Heart left ventricle (tissue), 13 donors: ENCODE data around the gene SERINC2.
"Not testable (repeated sequence)": the region's sequence is repeated elsewhere in the genome, so short reads cannot be mapped to it uniquely, and the experiment has no call there.

Experiments
- CTCF ChIP-seq, 12 donors: fragments of 200-600 bp; sonication (generic) in 4 of 12; IDR thresholded peaks; one replicate each; pipeline versions ENCODE4 v1.5.0 to v1.8.0; 2018 to 2022; ENCODE audit warnings: antibody characterized with exemption in 12 of 12, mild to moderate bottlenecking in 5 of 12
- POLR2A ChIP-seq, 2 donors: fragments of 450-650 bp; IDR thresholded peaks; one replicate each; pipeline ENCODE4 v1.6.1; 2017; ENCODE audit warnings: antibody characterized with exemption in 2 of 2, mild to moderate bottlenecking in 2 of 2, moderate library complexity in 2 of 2
- donor health status: ischemic (EF 13 %, LVEDD 7.1; RV severe dilation, severe dysfunction).
- donor health status: DM: no; HTN: yes; CAD: no.
- donor health status: DM: no; HTN: no; CAD: no.
- donor health status: ischemic (EF 25% LVEDD 6.9; RV normal size, moderate dysfunction).
- donor health status: ischemic (EF 25% LVEDD 5.7; RV mildly dilated, moderate dysfunction).
- donor health status: ischemic (EF 35%, LVEDD 5.7; RV mildly dilated, moderate dysfunction).
- donor health status: nonischemic (EF 11% LVEDD 7.7; RV severe dilation, severe dysfunction).
- donor health status: DM: yes; HTN: yes; CAD: no.
- donor health status: PGD.
- donor health status: ischemic (EF 29% LVEDD 5.4; RV normal size, mild dysfunction).
- donor health status: nonischemic (EF 23%, LVEDD 6.1; RV moderate dilation, normal function).

GRCh38 chr1:31472314-31472651 is 59.3 kb downstream of the SERINC2 start:
- TF ChIP-seq CTCF, POLR2A (IDR thresholded peaks at IDR 0.05): not testable (repeated sequence)
